HG03159 (cell line): ENCODE results near the gene BOD1.
A peak's percentile ranks its signal among the peaks of the same experiment; 100 is the strongest.
"Not testable (repeated sequence)": the region's sequence is repeated elsewhere in the genome, so short reads cannot be mapped to it uniquely, and the experiment has no call there.

ENCODE experiments used
- ATAC-seq: cut with Tn5 transposase; IDR thresholded peaks from one replicate; pipeline ENCODE4 v1.9.1; 2021; ENCODE audit warnings: mild to moderate bottlenecking, moderate library complexity; ENCODE audit not compliant: unreplicated experiment

BOD1 gene

GRCh38 chr5:173620784-173621183 lies 4.3 kb upstream of the BOD1 start:
- no peak for ATAC-seq

GRCh38 chr5:173618927-173619519 lies 2.6 kb upstream of the BOD1 start:
- no peak for ATAC-seq

GRCh38 chr5:173615884-173616576 lies 420 bp downstream of the BOD1 start:
- peak; percentile 65 for ATAC-seq

- ATAC-seq, result no peak
Measured at GRCh38 chr5:173614591-173614990, 1.9 kb downstream of the BOD1 start.

GRCh38 chr5:173613433-173614159 lies 2.9 kb downstream of the BOD1 start:
- ATAC-seq, result no peak

GRCh38 chr5:173612948-173613347 lies 3.5 kb downstream of the BOD1 start:
- ATAC-seq, result no peak

- no peak for ATAC-seq
Measured at GRCh38 chr5:173611706-173612105, 4.7 kb downstream of the BOD1 start.

- ATAC-seq, result no peak
Measured at GRCh38 chr5:173604141-173604540, 12.3 kb downstream of the BOD1 start.

GRCh38 chr5:173602423-173602822 lies 14.0 kb downstream of the BOD1 start:
- no peak for ATAC-seq

- ATAC-seq, result no peak
Measured at GRCh38 chr5:173598686-173599085, 17.8 kb downstream of the BOD1 start.

- no peak for ATAC-seq
Measured at GRCh38 chr5:173597304-173597703, 19.1 kb downstream of the BOD1 start.

- ATAC-seq, result no peak
Measured at GRCh38 chr5:173595841-173596240, 20.6 kb downstream of the BOD1 start.

GRCh38 chr5:173594061-173594460 lies 22.4 kb downstream of the BOD1 start:
- ATAC-seq, result no peak

- ATAC-seq, result no peak
Measured at GRCh38 chr5:173592050-173592669, 24.3 kb downstream of the BOD1 start.

- no peak for ATAC-seq
Measured at GRCh38 chr5:173591056-173591514, 25.4 kb downstream of the BOD1 start.

GRCh38 chr5:173590436-173591055 lies 25.9 kb downstream of the BOD1 start:
- ATAC-seq, result no peak

GRCh38 chr5:173586133-173586532 lies 30.3 kb downstream of the BOD1 start:
- ATAC-seq, result not testable (repeated sequence)

GRCh38 chr5:173583346-173583745 lies 33.1 kb downstream of the BOD1 start:
- ATAC-seq, result no peak

- no peak for ATAC-seq
Measured at GRCh38 chr5:173582216-173583111, 34.0 kb downstream of the BOD1 start.
